HG02870 (cell line): ENCODE data around the gene SHISA7.
"Not testable (repeated sequence)": the region's sequence is repeated elsewhere in the genome, so short reads cannot be mapped to it uniquely, and the experiment has no call there.

Source experiments
- ATAC-seq: cut with Tn5 transposase; IDR thresholded peaks from one replicate; pipeline ENCODE4 v1.9.1; 2021; ENCODE audit warnings: mild to moderate bottlenecking, moderate library complexity; ENCODE audit not compliant: unreplicated experiment

SHISA7 gene

GRCh38 chr19:55448175-55448490 is 5.0 kb upstream of the SHISA7 start:
- not testable (repeated sequence) for ATAC-seq

DNA sequence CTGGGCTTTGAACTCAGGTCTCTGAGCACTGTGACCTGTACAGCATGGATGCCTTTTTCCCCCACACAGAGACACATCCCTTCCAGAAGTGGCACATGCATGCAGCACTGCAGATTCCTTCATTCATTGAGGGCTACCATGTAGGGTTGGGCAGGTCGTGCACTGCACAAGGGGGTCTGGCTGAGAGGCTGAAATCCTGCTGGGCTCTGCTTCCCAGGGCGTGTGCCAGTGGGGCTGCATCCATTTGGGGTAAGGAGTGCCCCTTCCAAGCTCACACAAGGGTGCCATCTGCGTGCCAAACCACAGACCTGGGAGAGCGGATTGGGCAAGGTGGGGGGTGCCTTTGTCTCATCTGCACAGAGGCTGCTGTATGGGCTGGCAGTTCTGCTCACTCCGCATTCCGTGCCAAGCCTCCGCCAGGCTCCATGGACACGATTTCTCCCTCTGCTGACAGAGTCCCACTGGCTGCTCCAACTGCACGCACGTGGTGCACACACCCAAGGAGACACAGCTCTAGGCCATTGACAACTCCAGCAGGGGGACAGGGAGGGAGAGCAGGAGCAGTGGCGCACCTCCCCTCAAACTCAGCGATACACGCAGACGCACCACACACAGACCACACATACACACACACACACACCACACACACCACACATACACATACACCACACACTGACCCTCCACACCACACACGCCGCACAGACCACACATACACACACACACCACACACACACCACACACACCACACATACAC is 4.5 kb upstream of the SHISA7 start:
- no peak for ATAC-seq

GRCh38 chr19:55446060-55446459 is 3.0 kb upstream of the SHISA7 start:
- no peak for ATAC-seq

DNA sequence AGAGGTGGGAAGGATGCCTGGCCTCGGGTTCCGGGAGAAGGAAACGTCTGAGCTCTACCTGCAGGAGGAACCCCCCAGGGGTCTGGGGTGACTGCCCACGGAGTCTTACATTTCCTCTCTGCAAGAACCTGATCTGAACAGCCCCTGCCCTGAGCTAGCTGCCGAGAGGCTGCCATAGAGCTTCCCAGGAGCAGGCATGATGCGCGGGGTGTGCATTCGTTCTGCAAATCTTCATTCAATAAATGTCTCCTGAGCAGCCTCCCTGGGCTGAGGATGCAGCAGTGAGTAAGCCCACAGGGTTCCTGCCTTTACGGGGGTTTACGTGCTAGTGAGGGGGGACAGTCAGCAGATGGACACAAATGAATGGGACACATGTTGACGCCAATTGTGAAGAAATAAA is 1.5 kb upstream of the SHISA7 start:
- no peak for ATAC-seq

DNA sequence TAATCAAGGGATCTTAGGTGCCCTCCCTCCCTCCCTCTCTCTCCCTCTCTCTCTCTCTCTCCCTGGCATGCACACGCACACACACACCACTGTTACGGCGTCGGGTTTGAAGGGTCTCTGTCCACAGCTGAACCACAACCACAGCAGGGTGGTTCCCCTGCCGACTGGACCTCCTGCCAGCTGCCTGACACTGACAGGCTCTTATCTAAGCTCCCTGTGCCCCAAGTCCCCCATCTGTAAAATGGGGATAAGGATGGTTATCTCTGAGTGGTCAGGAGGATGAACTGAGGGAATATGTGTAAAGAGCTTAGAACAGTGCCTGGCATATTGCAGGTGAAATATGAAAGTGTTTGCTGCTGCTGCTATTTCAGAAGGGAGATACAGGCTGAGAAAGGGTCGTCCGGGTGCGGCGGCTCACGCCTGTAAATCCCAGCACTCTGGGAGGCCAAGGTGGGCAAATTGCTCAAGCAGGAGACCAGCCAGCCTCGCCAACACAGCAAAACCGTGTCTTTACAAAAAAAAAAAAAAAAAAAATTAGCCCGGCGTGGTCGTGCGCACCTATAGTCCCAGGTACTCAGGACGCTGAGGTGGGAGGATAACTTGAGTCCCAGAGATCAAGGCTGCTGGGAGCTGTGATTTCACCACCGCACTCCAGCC is 852 bp upstream of the SHISA7 start:
- no peak for ATAC-seq

DNA sequence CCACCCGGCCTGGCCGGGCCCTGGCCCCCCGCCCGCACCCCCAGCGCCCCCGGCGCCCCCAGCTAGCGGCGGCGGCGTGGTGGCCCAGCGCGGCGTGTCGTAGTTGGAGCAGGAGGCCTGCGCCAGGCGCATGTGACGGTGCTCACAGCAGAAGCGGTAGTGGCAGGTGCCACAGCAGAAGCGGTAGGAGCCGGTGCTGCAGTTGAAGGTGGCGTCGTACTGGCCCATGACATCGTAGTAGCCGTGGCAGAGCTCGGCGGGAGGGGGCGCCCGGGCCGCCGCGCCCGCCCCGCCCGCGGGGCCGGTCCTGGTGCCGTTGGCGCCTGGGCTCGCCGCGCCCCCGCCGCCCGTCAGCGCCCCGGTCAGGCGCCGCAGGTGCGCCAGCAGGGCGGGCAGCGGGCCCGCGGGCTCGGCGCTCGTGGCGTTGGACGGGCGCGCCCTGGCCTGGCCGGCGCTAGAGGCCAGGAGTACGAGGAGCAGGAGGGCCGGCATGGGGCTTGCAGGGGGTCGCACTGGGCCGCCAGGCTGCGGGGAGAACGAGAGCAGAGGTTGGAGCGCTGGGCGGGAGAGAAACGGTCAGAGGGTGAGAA is 633 bp downstream of the SHISA7 start:
- no peak for ATAC-seq

GRCh38 chr19:55441692-55442321 is 1.3 kb downstream of the SHISA7 start:
- ATAC-seq, result no peak

GRCh38 chr19:55441319-55441691 is 1.8 kb downstream of the SHISA7 start:
- ATAC-seq, result no peak

DNA sequence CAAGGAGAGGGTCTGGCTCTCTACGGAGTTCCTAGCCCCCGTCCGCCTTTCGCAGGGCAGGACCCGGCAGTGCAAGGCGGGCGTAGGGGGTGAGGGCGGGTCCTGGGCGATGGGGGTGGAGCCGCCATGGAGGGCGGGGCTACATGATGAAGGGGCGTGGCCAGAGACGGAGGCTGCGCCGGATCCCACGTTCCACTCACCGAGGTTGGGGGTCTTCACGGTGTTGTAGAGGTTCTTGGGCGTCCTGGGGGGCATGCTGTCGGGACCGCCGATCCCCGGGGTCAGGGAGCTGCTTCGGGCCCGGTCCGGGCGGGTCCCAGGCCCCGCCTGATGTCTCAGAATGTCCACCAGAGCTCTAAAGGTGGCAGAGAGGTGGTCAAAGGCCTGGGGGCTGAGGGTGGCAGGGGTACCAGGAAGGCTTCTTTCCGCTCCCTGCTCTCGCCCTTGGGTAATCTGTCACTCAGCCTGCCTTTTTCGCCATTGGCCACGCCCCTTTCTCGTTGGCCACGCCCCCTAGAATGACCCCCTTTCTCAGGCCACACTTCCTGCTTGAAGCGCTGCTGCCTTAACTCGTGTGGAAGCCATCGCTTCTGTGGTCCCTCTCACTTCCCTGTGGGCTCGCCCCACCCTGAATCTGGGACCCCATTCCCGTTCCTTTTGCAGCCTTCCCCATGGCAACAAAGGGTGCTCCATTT is 2.5 kb downstream of the SHISA7 start:
- no peak for ATAC-seq

- ATAC-seq, result no peak
These were observed 4.0 kb downstream of the SHISA7 start for GRCh38 chr19:55439052-55439451.

- no peak for ATAC-seq
These were observed 5.7 kb downstream of the SHISA7 start for GRCh38 chr19:55437410-55437809.

- no peak for ATAC-seq
These were observed 6.3 kb downstream of the SHISA7 start for GRCh38 chr19:55436847-55437246.

- ATAC-seq, result no peak
These were observed 8.1 kb downstream of the SHISA7 start for GRCh38 chr19:55435020-55435419.

DNA sequence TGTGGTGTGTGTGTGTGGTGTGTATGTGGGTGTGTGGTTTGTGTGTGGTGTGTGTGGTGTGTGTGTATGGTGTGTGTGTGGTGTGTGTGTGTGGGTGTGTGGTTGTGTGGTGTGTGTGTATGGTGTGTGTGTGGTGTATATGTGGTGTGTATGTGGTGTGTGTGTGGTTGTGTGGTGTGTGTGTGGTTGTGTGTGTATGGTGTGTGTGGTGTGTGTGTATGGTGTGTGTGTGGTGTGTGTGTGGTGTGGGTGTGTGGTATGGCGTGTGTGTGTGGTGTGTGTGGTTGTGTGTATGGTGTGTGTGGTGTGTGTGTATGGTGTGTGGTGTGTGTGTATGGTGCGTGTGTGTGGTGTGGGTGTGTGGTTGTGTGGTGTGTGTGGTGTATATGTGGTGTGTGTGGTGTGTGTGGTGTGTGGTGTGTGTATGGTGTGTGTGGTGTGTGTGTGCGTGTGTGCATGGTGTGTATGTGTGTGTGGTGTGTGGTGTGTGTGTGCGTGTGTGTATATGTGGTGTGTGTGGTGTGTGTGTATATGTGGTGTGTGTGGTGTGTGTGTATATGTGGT is 8.7 kb downstream of the SHISA7 start:
- ATAC-seq, result no peak

DNA sequence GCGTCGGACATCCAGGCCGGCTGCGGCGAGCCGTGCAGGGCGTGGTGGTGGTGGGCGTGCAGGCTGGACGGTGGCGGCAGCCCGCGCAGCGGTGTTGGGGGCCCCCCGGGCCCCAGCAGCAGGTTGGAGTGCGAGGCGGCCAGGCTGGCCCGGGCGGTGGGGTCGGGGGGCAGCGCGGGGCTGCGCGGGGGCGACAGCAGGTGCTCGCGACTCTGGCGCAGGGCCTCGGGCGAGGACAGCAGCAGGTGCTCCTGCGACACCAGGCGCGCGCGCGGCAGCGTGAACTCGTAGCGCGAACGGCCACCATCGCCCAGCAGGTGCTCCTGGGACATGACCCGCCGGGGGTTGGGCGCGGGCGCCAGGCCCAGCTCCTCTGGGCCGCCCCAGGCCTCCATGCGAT is 9.8 kb downstream of the SHISA7 start:
- ATAC-seq, result no peak

DNA sequence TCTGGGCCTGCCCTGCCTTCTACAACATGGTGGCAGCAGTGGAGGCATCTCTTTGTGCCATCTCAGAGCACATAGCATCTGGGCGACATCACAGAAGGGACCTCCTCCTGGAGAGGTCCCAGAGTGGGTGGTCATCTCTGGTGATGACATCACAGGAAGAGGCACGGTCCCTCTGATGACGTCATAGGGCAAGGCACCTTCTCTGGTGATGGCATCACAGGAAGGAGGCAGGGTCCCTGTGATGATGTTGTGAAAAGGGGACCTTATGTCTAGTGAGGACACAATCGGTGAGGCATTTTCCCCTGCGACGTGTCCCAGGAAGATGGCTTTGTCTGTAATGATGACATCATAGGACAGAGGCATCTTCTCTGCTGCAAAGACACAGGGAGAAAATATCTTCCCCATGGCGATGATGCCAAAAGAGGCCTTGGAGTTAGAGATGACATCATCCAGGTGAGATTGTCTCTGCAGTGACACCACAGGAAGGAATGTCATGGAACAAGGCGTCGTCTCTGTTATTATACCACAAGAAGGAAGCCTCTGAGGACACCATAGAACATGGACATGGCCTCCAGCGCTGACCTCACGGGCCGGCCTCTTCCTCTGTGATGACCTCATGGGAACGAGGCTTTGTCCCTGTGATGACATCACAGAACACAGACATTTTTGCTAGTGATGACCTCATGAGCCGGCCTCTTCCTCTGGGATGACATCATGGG is 10.7 kb downstream of the SHISA7 start:
- no peak for ATAC-seq

- no peak for ATAC-seq
These were observed 11.9 kb downstream of the SHISA7 start for GRCh38 chr19:55431183-55431582.

GRCh38 chr19:55426042-55426441 is 17.1 kb downstream of the SHISA7 start:
- no peak for ATAC-seq

DNA sequence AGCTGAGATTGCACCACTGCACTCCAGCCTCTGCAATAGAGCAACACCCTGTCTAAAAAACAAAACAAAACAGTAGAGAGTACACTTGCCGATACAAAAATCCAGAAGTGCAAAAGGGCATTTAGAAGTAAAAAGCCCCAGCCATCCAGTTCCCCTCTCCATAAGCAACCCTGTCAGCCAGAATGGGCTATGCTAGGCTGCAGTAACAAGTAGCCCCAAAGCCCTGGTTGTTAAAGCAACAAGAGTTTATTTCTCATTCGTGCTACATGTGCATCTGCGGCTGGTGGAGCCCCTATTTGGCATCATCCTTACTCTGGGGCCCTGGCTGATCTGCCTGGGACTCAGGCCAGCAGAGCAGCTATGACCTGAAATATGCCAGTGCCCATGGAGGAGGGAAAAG is 18.6 kb downstream of the SHISA7 start:
- no peak for ATAC-seq

- no peak for ATAC-seq
These were observed 19.7 kb downstream of the SHISA7 start for GRCh38 chr19:55423225-55424005.
